ENCODE measurements around the gene PPIF. TPM values are rescaled to one million over a fixed set of nuclear protein-coding genes. Genes with fewer than 3 reads are reported as not detected.

PPIF gene
- total RNA-seq: 34.0 TPM

GRCh38 chr10:79347226-79347893, at the start of gene PPIF:
Gene PPIF (plus strand): TSS chr10:79347469. CDS start chr10:79347549, 80 bp downstream.

Other genes with a start within 250 kb of the PPIF start
- gene ZCCHC24, start 98.2 kb downstream of the PPIF start, total RNA-seq: 22.8 TPM
- 0.12 TPM for gene EIF5AL1, start 165.1 kb downstream of the PPIF start, total RNA-seq
- not detected for gene SFTPA2, start 212.9 kb downstream of the PPIF start, total RNA-seq